HEK293T (cell line): ENCODE results near the gene ITSN1.

Experiments used
- BHLHE40 ChIP-seq: fragments of 450-650 bp; IDR thresholded peaks from 2 replicates; pipeline ENCODE4 v1.6.1; 2016; ENCODE audit warnings: mild to moderate bottlenecking, moderate library complexity, borderline replicate concordance
- CTBP1 ChIP-seq: fragments of 450-650 bp; IDR thresholded peaks from 2 replicates; pipeline ENCODE4 v1.6.1; 2016; ENCODE audit warnings: borderline replicate concordance
- ELF4 ChIP-seq: fragments of 450-650 bp; IDR thresholded peaks from 2 replicates; pipeline ENCODE4 v1.6.1; 2017; ENCODE audit warnings: antibody characterized with exemption
- FOXK2 ChIP-seq: fragments of 450-650 bp; IDR thresholded peaks from 2 replicates; pipeline ENCODE4 v1.6.1; 2016; ENCODE audit warnings: mild to moderate bottlenecking
- FOXM1 ChIP-seq: fragments of 450-650 bp; IDR thresholded peaks from 2 replicates; pipeline ENCODE4 v1.6.1; 2017; ENCODE audit warnings: mild to moderate bottlenecking, borderline replicate concordance
- HDGF ChIP-seq: fragments of 450-650 bp; IDR thresholded peaks from 2 replicates; pipeline ENCODE4 v1.6.1; 2017; ENCODE audit warnings: antibody characterized with exemption, borderline replicate concordance
- LEF1 ChIP-seq: fragments of 450-650 bp; IDR thresholded peaks from 2 replicates; pipeline ENCODE4 v1.6.1; 2017; ENCODE audit warnings: mild to moderate bottlenecking, borderline replicate concordance
- NFRKB ChIP-seq: fragments of 450-650 bp; IDR thresholded peaks from 2 replicates; pipeline ENCODE4 v1.6.1; 2016; ENCODE audit warnings: mild to moderate bottlenecking, moderate library complexity
- PKNOX1 ChIP-seq: fragments of 450-650 bp; IDR thresholded peaks from 2 replicates; pipeline ENCODE4 v1.6.1; 2016
- SP1 ChIP-seq: fragments of 450-650 bp; IDR thresholded peaks from 2 replicates; pipeline ENCODE4 v1.6.1; 2017
- SUZ12 ChIP-seq: fragments of 450-650 bp; IDR thresholded peaks from 2 replicates; pipeline ENCODE4 v1.6.1; 2016; ENCODE audit warnings: mild to moderate bottlenecking
- TARDBP ChIP-seq: fragments of 450-650 bp; IDR thresholded peaks from 2 replicates; pipeline ENCODE4 v1.6.1; 2016
- ZNF384 ChIP-seq: fragments of 450-650 bp; IDR thresholded peaks from 2 replicates; pipeline ENCODE4 v1.6.1; 2016

GRCh38 chr21:33943293-33943692, 301.0 kb downstream of the ITSN1 start:
- TF ChIP-seq PKNOX1 = no peak
- TF ChIP-seq LEF1 = no peak
- TF ChIP-seq FOXM1 = no peak
- TF ChIP-seq FOXK2 = no peak
- TF ChIP-seq SP1 = no peak
- TF ChIP-seq SUZ12 = no peak
- TF ChIP-seq NFRKB = no peak
- TF ChIP-seq HDGF = no peak
- TF ChIP-seq ZNF384 = no peak
- TF ChIP-seq CTBP1 = no peak
- no peak for TF ChIP-seq TARDBP
- TF ChIP-seq BHLHE40 = no peak
- no peak for TF ChIP-seq ELF4
